ENCODE data around the gene DNAH2. TPM values are rescaled to one million over a fixed set of nuclear protein-coding genes. Genes with fewer than 3 reads are reported as not detected.

Gene DNAH2
- total and polyA plus RNA-seq, 2 of the 13 experiments (the other 11 are each of a cell fraction or from before 2014, with no cell fraction given), result not detected

- no peak for TF ChIP-seq ZNF142 (CRISPR knock-in tag; IDR thresholded peaks at IDR 0.05)
- 0 out of 2 replicates have a peak, but pooled peaks have one; percentile 41 for TF ChIP-seq ZNF556 (CRISPR knock-in tag; IDR thresholded peaks at IDR 0.05; ENCODE audit: borderline replicate concordance)
- TF ChIP-seq ERF (CRISPR knock-in tag; IDR thresholded peaks at IDR 0.05), result peak; percentile 45; the same call in 1 of the 2 replicates
- no peak for TF ChIP-seq SNAPC5 (CRISPR knock-in tag; IDR thresholded peaks at IDR 0.05; ENCODE audit: borderline replicate concordance)
- no peak for TF ChIP-seq ZNF10 (CRISPR knock-in tag; IDR thresholded peaks at IDR 0.05; ENCODE audit: borderline replicate concordance, low read depth)
- no peak for TF ChIP-seq ZNF18 (CRISPR knock-in tag; IDR thresholded peaks at IDR 0.05; ENCODE audit: insufficient replicate concordance)
- peak; percentile 72; the same call in 1 of the 2 replicates for TF ChIP-seq ZNF747 (CRISPR knock-in tag; IDR thresholded peaks at IDR 0.05; ENCODE audit: borderline replicate concordance)
- no peak for TF ChIP-seq ZNF230 (CRISPR knock-in tag; IDR thresholded peaks at IDR 0.05)
- no peak for TF ChIP-seq ZNF234 (CRISPR knock-in tag; conservative IDR thresholded peaks at IDR 0.05)
- TF ChIP-seq HHEX (CRISPR knock-in tag; IDR thresholded peaks at IDR 0.05), result no peak
- peak; percentile 12; the same call in 1 of the 2 replicates for TF ChIP-seq ZNF670 (CRISPR knock-in tag; IDR thresholded peaks at IDR 0.05; ENCODE audit: borderline replicate concordance)
- no peak for TF ChIP-seq HIC2 (CRISPR knock-in tag; IDR thresholded peaks at IDR 0.05; ENCODE audit: low read depth)
- TF ChIP-seq BATF2 (CRISPR knock-in tag; IDR thresholded peaks at IDR 0.05), result no peak
- 0 out of 2 replicates have a peak, but pooled peaks have one; percentile 28 for TF ChIP-seq ZNF350 (CRISPR knock-in tag; IDR thresholded peaks at IDR 0.05; ENCODE audit: borderline replicate concordance, low read depth)
- TF ChIP-seq SMARCE1 (IDR thresholded peaks at IDR 0.05; ENCODE audit: borderline replicate concordance), result no peak
- TF ChIP-seq ZNF629 (CRISPR knock-in tag; conservative IDR thresholded peaks at IDR 0.05), result no peak
- TF ChIP-seq CEBPB (IDR thresholded peaks at IDR 0.05; ENCODE audit: borderline replicate concordance, low read depth, low read length), result no peak
- no peak for TF ChIP-seq MAF1 (CRISPR knock-in tag; IDR thresholded peaks at IDR 0.05; ENCODE audit: borderline replicate concordance)
These were observed 30.3 kb upstream of the DNAH2 start, which contains the start of gene TP53 (continued) for GRCh38 chr17:7687072-7687907.
